T-helper 22 cell (primary cell): ENCODE results near the gene CA11.

Experiments
- DNase-seq: peaks from one replicate; pipeline ENCODE4 v3.0.0-alpha.2; 2020; ENCODE audit warnings: low read depth

CA11 gene

GRCh38 chr19:48613024-48613851 is 32.7 kb downstream of the CA11 start:
- DNase-seq = no peak

DNA sequence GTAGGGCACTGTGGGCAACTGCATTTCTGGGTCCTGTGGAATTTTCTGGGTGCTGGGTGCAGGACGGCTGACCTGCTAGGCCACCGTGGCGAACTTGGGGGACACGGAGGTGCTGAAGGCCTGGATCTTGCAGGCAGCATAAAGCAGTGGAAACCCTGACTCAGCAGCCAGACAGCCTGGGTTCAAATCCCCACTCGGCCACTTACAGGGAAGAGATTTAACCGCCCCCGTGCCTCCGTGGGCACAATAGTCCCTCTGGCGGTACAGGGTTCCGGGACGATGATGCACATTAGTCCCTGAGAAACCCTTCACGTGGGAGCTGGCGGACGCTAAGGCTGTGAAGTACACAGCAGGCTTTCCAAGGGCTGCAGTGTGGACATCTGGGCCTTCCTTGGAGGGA is 34.1 kb downstream of the CA11 start:
- no peak for DNase-seq

GRCh38 chr19:48609571-48610108 is 36.3 kb downstream of the CA11 start:
- DNase-seq = no peak

DNA sequence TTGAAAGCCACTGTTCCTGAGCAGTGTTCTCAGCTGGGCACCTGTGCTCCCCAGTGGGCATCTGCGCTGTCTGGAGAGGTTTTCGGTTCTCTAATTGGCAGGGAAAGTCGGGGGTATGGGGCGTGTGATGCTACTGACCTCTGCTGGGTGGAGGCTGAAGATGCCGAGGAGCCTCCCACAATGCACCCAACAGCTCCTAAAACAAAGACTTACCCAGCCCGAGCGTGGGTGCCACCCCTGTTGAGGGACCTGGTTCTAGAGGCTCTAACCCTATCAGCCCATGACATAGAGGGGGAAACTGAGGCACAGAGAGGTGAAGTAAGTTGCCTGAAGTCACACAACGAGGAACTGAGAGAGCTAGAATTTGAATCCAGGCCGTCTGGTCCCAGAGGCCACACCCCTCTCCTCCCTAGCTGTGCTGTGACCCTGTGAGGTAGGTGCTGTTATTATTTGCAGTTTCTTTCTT is 37.2 kb downstream of the CA11 start:
- no peak for DNase-seq

GRCh38 chr19:48607359-48607755 is 38.6 kb downstream of the CA11 start:
- no peak for DNase-seq

DNA sequence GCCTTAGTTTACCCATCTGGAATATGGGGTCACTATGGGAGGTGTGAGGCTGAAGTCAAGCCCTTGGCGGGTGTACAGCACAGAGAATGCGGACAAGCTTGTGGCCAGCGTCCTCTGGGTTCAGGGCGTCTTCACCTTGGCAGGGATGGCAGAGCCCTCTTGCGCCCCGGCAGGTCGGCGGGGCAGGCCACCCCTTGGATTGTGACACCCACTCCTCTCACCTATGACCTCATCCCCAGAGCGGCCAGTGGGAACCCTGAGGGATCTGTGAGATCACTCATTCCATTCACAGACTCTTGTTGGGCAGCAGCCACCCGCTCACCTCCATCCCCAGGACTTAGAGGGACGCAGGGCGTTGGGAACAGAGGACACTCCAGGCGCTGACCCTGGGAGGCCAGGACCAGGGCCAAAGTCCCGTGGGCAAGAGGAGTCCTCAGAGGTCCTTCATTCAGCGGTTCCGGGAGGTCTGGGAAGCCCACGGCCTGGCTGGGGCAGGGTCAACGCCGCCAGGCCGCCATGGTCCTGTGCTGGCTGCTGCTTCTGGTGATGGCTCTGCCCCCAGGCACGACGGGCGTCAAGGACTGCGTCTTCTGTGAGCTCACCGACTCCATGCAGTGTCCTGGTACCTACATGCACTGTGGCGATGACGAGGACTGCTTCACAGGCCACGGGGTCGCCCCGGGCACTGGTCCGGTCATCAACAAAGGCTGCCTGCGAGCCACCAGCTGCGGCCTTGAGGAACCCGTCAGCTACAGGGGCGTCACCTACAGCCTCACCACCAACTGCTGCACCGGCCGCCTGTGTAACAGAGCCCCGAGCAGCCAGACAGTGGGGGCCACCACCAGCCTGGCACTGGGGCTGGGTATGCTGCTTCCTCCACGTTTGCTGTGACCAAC is 39.3 kb downstream of the CA11 start, which contains the start of gene SPACA4:
Gene SPACA4, plus strand, starts transcription at position 280 of the 896 bp plus-strand sequence. Its CDS starts 237 bp downstream, at position 517.
- DNase-seq = no peak

DNA sequence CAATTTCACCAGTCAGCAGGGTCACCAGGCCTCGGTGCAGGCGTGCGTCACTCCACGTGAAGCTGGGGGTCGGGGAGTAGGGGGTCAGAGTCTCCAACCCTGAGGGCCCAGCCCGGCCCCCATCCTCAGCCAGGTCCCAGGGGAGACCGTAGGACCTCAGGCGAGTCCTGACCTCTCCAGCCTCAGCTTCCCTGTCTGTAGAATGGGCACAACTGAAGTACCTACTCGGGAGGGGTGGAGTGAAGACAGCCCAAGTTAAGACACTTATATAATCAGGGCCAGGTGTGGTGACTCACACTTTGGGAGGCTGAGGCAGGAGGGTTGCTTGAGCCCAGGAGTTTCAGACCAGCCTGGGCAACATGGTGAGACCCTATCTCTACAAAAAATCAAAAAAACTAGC is 42.1 kb downstream of the CA11 start:
- no peak for DNase-seq

DNA sequence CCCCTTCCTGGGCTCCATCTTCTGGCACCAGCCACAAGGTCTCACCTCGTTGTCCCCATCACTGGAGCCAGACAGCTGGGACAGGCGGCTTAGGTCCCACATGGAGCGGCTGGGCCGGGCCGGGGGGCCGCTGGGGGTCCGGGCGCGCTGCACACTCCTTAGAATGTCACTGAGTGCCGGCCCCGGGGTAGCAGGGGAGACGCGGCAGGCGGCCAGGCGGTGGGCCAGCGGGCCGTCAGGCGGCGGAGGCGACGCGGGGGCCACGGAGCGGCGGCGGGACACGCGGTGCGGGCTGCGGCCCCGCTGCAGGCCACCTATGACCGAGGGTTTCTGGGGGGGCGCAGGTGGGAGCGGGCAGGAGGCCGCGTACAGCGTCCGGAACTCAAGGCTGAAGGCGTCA is 42.5 kb downstream of the CA11 start:
- DNase-seq = no peak

DNA sequence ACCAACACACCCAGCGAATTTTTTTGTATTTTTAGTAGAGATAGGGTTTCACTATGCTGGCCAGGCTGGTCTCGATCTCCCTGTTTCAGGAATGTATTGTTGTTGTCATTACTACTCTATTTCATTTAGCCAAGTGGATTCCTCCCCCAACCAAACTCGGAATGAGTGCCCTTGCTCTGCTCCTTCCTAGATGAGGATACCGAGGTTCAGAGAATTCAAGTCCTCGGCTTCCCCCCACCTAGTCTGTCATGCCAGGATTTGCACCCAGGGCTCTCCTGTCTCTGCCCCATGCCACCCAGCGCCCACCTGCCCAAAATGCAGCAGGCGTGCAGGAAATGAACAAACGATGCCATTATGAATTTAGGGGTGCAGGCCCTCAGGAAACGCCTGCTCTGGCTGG is 43.0 kb downstream of the CA11 start:
- no peak for DNase-seq

DNA sequence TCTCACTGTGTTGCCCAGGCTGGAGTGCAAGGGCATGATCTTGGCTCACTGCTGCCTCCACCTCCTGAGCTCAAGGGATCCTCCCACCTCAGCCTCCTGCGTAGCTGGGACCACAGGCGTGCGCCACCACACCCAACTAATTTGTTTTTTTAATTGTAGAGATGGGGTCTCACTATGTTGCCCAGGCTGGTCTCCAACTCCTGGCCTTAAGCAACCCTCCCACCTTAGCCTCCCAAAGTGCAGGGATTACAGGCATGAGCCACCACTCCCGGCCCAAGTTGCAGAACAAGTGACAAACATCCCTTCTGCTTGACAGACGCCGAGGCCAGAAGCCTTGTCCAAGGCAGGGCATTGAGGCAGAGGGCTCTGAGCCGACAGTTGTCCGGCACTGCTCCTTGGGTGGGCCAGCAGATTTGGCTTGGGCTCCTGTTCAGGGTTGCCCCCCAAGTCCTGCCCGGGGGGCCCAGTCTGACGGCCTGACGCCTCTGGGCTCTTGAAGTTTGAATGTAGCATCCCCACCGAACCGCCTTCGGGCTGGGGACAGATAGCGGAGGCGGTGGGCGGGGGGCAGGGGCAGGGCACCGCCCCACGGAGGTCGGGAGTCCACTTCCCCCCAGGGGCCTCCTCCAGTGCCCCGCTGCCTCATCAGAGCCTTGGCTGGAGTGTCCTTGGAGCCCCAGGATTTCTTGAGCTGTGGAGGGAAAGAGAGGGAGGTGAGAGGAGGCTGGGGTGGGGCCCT is 45.1 kb downstream of the CA11 start:
- DNase-seq = no peak

DNA sequence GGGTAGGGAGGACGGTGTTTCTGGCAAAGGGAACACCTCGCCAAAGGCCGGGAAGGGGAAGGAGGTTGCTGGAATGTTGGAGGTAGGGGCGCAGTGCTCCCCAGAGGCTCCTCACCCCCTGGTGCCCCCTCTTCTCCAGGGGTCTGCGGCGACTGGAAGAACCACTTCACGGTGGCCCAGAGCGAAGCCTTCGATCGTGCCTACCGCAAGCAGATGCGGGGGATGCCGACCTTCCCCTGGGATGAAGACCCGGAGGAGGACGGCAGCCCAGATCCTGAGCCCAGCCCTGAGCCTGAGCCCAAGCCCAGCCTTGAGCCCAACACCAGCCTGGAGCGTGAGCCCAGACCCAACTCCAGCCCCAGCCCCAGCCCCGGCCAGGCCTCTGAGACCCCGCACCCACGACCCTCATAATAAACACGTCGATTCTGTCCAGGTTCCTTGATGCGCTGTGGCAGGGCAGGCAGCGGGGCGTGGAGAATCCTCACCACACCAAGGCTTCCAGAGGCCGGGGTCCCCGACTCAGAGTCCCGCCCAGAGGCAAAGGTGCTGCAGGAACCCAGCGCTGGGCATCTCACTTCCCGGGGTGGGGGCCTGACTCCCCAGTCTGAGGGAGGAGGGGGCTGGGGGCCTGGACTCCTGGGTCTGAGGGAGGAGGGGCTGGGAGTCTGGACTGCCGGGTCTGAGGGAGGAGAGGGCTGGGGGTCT is 46.8 kb downstream of the CA11 start:
- no peak for DNase-seq

- peak; percentile 38 for DNase-seq
Measured at GRCh38 chr19:48596679-48597465, 49.1 kb downstream of the CA11 start.

- DNase-seq = no peak
Measured at GRCh38 chr19:48596237-48596636, 49.8 kb downstream of the CA11 start.

- no peak for DNase-seq
Measured at GRCh38 chr19:48595833-48596232, 50.2 kb downstream of the CA11 start.

GRCh38 chr19:48595171-48595570 is 50.8 kb downstream of the CA11 start:
- no peak for DNase-seq

DNA sequence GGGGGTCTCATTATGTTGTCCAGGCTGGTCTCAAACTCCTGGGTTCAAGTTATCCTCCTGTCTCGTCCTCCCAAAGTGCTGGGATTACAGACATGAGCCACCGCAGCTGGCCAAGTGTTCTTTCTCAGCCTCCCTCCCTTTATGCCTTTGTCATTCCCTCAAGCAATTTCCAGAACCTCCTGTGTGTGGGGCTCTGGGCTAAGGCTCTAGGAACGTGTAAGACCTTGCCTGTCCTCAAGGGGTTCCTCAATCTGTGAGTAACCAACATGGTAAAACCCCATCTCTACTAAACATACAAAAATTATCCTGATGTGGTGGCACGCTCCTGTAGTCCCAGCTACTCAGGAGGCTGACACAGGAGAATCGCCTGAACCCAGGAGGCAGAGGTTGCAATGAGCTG is 55.0 kb downstream of the CA11 start:
- no peak for DNase-seq

DNA sequence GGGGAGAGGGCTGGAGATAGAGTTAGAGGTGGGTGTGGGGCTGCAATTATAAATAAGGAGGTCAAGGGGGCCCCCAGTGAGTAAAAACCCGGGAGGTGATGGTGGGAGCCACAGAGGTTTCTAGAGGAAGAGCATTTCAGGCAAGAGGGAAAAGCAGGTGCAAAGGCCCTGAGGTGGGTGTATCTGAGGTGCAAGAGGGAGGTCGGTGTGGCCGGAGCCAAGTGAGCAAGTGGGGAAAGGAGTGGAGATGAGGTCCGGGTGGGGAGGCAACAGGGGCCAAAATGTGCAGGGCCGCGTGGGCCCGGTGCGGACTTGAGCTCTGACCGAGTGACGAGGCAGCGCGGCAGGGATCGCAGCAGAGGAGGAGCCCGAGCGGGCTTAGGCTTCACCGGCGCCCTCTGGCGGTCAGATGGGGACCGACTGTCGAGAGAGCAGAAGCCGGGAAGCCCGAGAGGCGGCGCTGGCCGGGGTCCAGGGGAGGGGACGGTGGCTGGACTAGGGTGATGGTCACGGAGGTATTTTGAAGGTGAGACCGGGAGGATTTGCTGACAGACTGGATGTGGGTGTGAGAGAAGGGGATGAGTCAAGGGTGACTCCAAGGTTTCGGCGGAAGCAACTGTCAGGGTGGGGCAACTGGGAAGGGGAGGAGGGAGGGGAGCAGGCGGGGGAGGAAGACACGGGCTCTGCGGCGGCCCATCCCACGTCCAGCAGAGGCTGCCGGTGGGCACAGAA is 57.2 kb downstream of the CA11 start:
- DNase-seq = peak; percentile 65
